Activated CD4-positive, alpha-beta T cell treated with anti-CD3 and anti-CD28 coated beads, Interleukin-2, amount 10 ng/mL, durations not matched to agents 24 days and 14 days (primary cell): ENCODE results near the gene PHOX2A. TPM values are rescaled to one million over a fixed set of nuclear protein-coding genes. Genes with fewer than 3 reads are reported as not detected.

ENCODE experiments used
- DNase-seq: peaks from one replicate; pipeline ENCODE4 v3.0.0; 2022
- H3K27ac Mint-ChIP-seq: one replicate; pipeline ENCODE4 v1.8.0; 2022; ENCODE audit warnings: mild to moderate bottlenecking, mixed read lengths
- H3K27me3 Mint-ChIP-seq: one replicate; pipeline ENCODE4 v1.8.0; 2022; ENCODE audit warnings: mixed read lengths
- H3K36me3 Mint-ChIP-seq: one replicate; pipeline ENCODE4 v1.8.0; 2022; ENCODE audit warnings: low read depth, mild to moderate bottlenecking, mixed read lengths
- H3K4me1 Mint-ChIP-seq: one replicate; pipeline ENCODE4 v1.8.0; 2021; ENCODE audit warnings: mixed read lengths
- H3K4me3 Mint-ChIP-seq: one replicate; pipeline ENCODE4 v1.8.0; 2022; ENCODE audit warnings: mild to moderate bottlenecking, moderate library complexity, mixed read lengths
- H3K9me3 Mint-ChIP-seq: one replicate; pipeline ENCODE4 v1.8.0; 2021; ENCODE audit warnings: mixed read lengths
- intact Hi-C: fragments of 100-400 bp; cut with micrococcal nuclease; formaldehyde crosslinking; loops from one replicate; pipeline ENCODE4 v1.15.1; 2023
- total RNA-seq: library from RNA; stranded (reverse); gene quantifications from 2 replicates; pipeline ENCODE4 v1.2.3, GENCODE V29; 2022

PHOX2A gene
- total RNA-seq, 1 donor from 2014 or later, result not detected

- Mint-ChIP-seq H3K27ac (no peak overlapping the region), H3K27me3 (peaks cover 13% of the 10 kb centered on the region), H3K9me3 (no peaks in the 10 kb centered on the region), H3K4me1 (peaks cover 4% of the 10 kb centered on the region), H3K4me3 (no peak overlapping the region), H3K36me3 (peaks cover 53% of the 10 kb centered on the region)
- intact Hi-C loops, result no loop called here
- DNase-seq, result no peak
These were observed 8.5 kb downstream of the PHOX2A start for GRCh38 chr11:72235351-72236057.

GRCh38 chr11:72234920-72235319, 9.1 kb downstream of the PHOX2A start:
- Mint-ChIP-seq H3K9me3 (no peaks in the 10 kb centered on the region), H3K36me3 (peaks cover 54% of the 10 kb centered on the region), H3K4me1 (peaks cover 2% of the 10 kb centered on the region), H3K4me3 (no peak overlapping the region), H3K27ac (no peak overlapping the region), H3K27me3 (peaks cover 9% of the 10 kb centered on the region)
- intact Hi-C loops, result no loop called here
- DNase-seq, result no peak

GRCh38 chr11:72234514-72234830, 9.5 kb downstream of the PHOX2A start:
- Mint-ChIP-seq H3K27ac (no peak overlapping the region), H3K9me3 (no peaks in the 10 kb centered on the region), H3K4me1 (peaks cover 2% of the 10 kb centered on the region), H3K36me3 (peaks cover 54% of the 10 kb centered on the region), H3K27me3 (peaks cover 8% of the 10 kb centered on the region), H3K4me3 (no peak overlapping the region)
- no peak for DNase-seq
- intact Hi-C loops, result no loop called here

- Mint-ChIP-seq H3K4me3 (no peak overlapping the region), H3K36me3 (peaks cover 56% of the 10 kb centered on the region), H3K4me1 (no peaks in the 10 kb centered on the region), H3K27me3 (peaks cover 3% of the 10 kb centered on the region), H3K27ac (no peak overlapping the region), H3K9me3 (no peaks in the 10 kb centered on the region)
- DNase-seq, result no peak
- intact Hi-C loops, result no loop called here
These were observed 10.0 kb downstream of the PHOX2A start for GRCh38 chr11:72233773-72234513.

GRCh38 chr11:72233056-72233772, 10.8 kb downstream of the PHOX2A start:
- no peak for DNase-seq
- Mint-ChIP-seq H3K4me1 (no peaks in the 10 kb centered on the region), H3K27me3 (no peaks in the 10 kb centered on the region), H3K27ac (no peak overlapping the region), H3K4me3 (no peak overlapping the region), H3K36me3 (peaks cover 58% of the 10 kb centered on the region), H3K9me3 (no peaks in the 10 kb centered on the region)
- intact Hi-C loops, result no loop called here

- H3K4me1 Mint-ChIP-seq, result no peaks in the 10 kb centered on the region
- peaks cover 57% of the 10 kb centered on the region for H3K36me3 Mint-ChIP-seq
- no peaks in the 10 kb centered on the region for H3K27me3 Mint-ChIP-seq
- no peak for DNase-seq
- intact Hi-C loops, result no loop called here
- no peaks in the 10 kb centered on the region for H3K9me3 Mint-ChIP-seq
- no peak overlapping the region for H3K27ac Mint-ChIP-seq
- H3K4me3 Mint-ChIP-seq, result no peak overlapping the region
These were observed 11.5 kb downstream of the PHOX2A start for GRCh38 chr11:72232260-72233055.

- Mint-ChIP-seq H3K9me3 (no peaks in the 10 kb centered on the region), H3K27me3 (no peaks in the 10 kb centered on the region), H3K27ac (no peak overlapping the region), H3K4me3 (no peak overlapping the region), H3K4me1 (no peaks in the 10 kb centered on the region), H3K36me3 (peaks cover 52% of the 10 kb centered on the region)
- intact Hi-C loops, result no loop called here
- DNase-seq, result no peak
These were observed 12.3 kb downstream of the PHOX2A start for GRCh38 chr11:72231396-72232259.

GRCh38 chr11:72230764-72231365, 13.1 kb downstream of the PHOX2A start:
- Mint-ChIP-seq H3K27me3 (no peaks in the 10 kb centered on the region), H3K9me3 (no peaks in the 10 kb centered on the region), H3K4me3 (no peak overlapping the region), H3K27ac (no peak overlapping the region), H3K36me3 (peaks cover 46% of the 10 kb centered on the region), H3K4me1 (peaks cover 2% of the 10 kb centered on the region)
- no peak for DNase-seq
- intact Hi-C loops, result no loop called here

- Mint-ChIP-seq H3K4me3 (no peak overlapping the region), H3K9me3 (no peaks in the 10 kb centered on the region), H3K27me3 (no peaks in the 10 kb centered on the region), H3K36me3 (peaks cover 49% of the 10 kb centered on the region), H3K4me1 (peaks cover 8% of the 10 kb centered on the region), H3K27ac (no peak overlapping the region)
- no peak for DNase-seq
- intact Hi-C loops, result no loop called here
These were observed 13.8 kb downstream of the PHOX2A start for GRCh38 chr11:72229925-72230763.

GRCh38 chr11:72229336-72229924, 14.5 kb downstream of the PHOX2A start:
- Mint-ChIP-seq H3K4me3 (no peak overlapping the region), H3K36me3 (peaks cover 44% of the 10 kb centered on the region), H3K9me3 (no peaks in the 10 kb centered on the region), H3K27ac (no peak overlapping the region), H3K4me1 (peaks cover 8% of the 10 kb centered on the region), H3K27me3 (no peaks in the 10 kb centered on the region)
- intact Hi-C loops, result no loop called here
- DNase-seq, result no peak

- no peak for DNase-seq
- Mint-ChIP-seq H3K9me3 (no peaks in the 10 kb centered on the region), H3K4me3 (no peak overlapping the region), H3K27ac (no peak overlapping the region), H3K36me3 (peaks cover 41% of the 10 kb centered on the region), H3K27me3 (no peaks in the 10 kb centered on the region), H3K4me1 (peaks cover 11% of the 10 kb centered on the region)
- intact Hi-C loops, result no loop called here
These were observed 15.1 kb downstream of the PHOX2A start for GRCh38 chr11:72228844-72229231.
